K562 (cell line): ENCODE data around the gene MX1. TPM values are rescaled to one million over a fixed set of nuclear protein-coding genes. Genes with fewer than 3 reads are reported as not detected.

ENCODE experiments used
- ATAC-seq: fragments of 200-7000 bp; cut with Tn5 transposase; 3 replicates; pipeline ENCODE4 v1.9.1; 2020; ENCODE audit warnings: moderate library complexity
- BruUV-seq: library from RNA; stranded (reverse); fragments of 400-500 nt; replicated peaks from 2 replicates; lab custom pipeline; 2021; lab: Mats Ljungman, UMichigan
- CTCF ChIA-PET: fragments of 300-600 bp; formaldehyde crosslinking; extraction: SDS; loops from one replicate; lab custom pipeline; 2021; ENCODE audit warnings: low intra/inter-chr PET ratio; lab: Yijun Ruan, JAX
- POLR2A ChIA-PET: fragments of 300-600, 350-650 bp; sonication (Branson Sonifier 250); formaldehyde crosslinking; extraction: SDS; loops from one replicate; lab custom pipeline; 2021; ENCODE audit warnings: antibody characterized with exemption, inconsistent platforms; lab: Yijun Ruan, JAX
- DNase-seq, 4 experiments: peaks; one replicate each; pipeline versions ENCODE4 v3.0.0 to v3.0.0-alpha.2; 2011 to 2018; ENCODE audit warnings: low spot score in 3 of 4, mixed read lengths in 3 of 4; ENCODE audit errors: extremely low read depth in 1 of 4
- FAIRE-seq: peaks from 2 replicates; lab custom pipeline; 2011; peaks lifted over from hg19 to GRCh38; lab: Jason Lieb, UNC
- H2AFZ ChIP-seq: 2 replicates; pipeline ENCODE4 v1.6.0; 2011; ENCODE audit warnings: low read depth, low read length, control low read depth, inconsistent platforms
- H3K27ac ChIP-seq: fragments of 200-600 bp; 3 replicates; pipeline ENCODE4 v1.8.0; 2011; ENCODE audit warnings: low read depth, mild to moderate bottlenecking, control low read depth, inconsistent platforms, low read length, moderate library complexity, mixed read lengths; ENCODE audit errors: extremely low read depth
- H3K27me3 ChIP-seq, 2 experiments: fragments of 300-600 bp in 1 of 2; 2 replicates in 1 of 2; 3 replicates in 1 of 2; pipeline versions ENCODE4 v1.6.0 to v1.8.0; 2011; ENCODE audit warnings: inconsistent platforms in 2 of 2, low read length in 2 of 2, mild to moderate bottlenecking in 1 of 2, mixed read lengths in 1 of 2, moderate library complexity in 1 of 2; ENCODE audit not compliant: control insufficient read depth in 2 of 2, insufficient read depth in 2 of 2
- H3K36me3 ChIP-seq: fragments of 300-600 bp; 3 replicates; pipeline ENCODE4 v1.8.0; 2011; ENCODE audit warnings: mild to moderate bottlenecking, low read length, inconsistent platforms; ENCODE audit not compliant: control insufficient read depth, insufficient read depth
- H3K4me1 ChIP-seq, 2 experiments: fragments of 200-600 bp in 1 of 2; replicated peaks in 1 of 2; 2 replicates in 1 of 2; 3 replicates in 1 of 2; pipeline versions ENCODE4 v1.5.1 to v1.8.0; 2011; ENCODE audit warnings: inconsistent platforms in 2 of 2, low read length in 2 of 2, mild to moderate bottlenecking in 1 of 2, mixed read lengths in 1 of 2, moderate library complexity in 1 of 2; ENCODE audit not compliant: control insufficient read depth in 2 of 2, insufficient read depth in 2 of 2
- H3K4me2 ChIP-seq: 2 replicates; pipeline ENCODE4 v1.6.1; 2011; ENCODE audit warnings: low read length, control low read depth, inconsistent platforms, mixed read lengths; ENCODE audit not compliant: insufficient read depth
- H3K4me3 ChIP-seq: fragments of 200-600 bp; sonication (generic), shearing (Covaris generic); 2 replicates; pipeline ENCODE4 v1.5.1; 2016; ENCODE audit warnings: control low read depth, inconsistent platforms
- H3K79me2 ChIP-seq: fragments of 200-600 bp; 3 replicates; pipeline ENCODE4 v1.8.0; 2011; ENCODE audit warnings: low read length, inconsistent platforms; ENCODE audit not compliant: control insufficient read depth, insufficient read depth
- H3K9ac ChIP-seq, 2 experiments: 2 replicates each; pipeline versions ENCODE4 v1.6.0 to v1.6.1; 2011; ENCODE audit warnings: low read depth in 2 of 2, low read length in 2 of 2, control low read depth in 1 of 2, inconsistent platforms in 1 of 2, mild to moderate bottlenecking in 1 of 2, mixed read lengths in 1 of 2; ENCODE audit not compliant: insufficient read depth in 1 of 2
- H3K9me1 ChIP-seq: one replicate; pipeline ENCODE4 v1.6.0; 2011; ENCODE audit warnings: inconsistent platforms, mild to moderate bottlenecking, low read length, moderate library complexity; ENCODE audit not compliant: control insufficient read depth, insufficient read depth
- H3K9me3 ChIP-seq: replicated peaks from 2 replicates; pipeline ENCODE4 v1.5.1; 2011; ENCODE audit warnings: low read depth, low read length, inconsistent platforms; ENCODE audit not compliant: control insufficient read depth, insufficient read depth
- H4K20me1 ChIP-seq: replicated peaks from 2 replicates; pipeline ENCODE4 v1.6.1; 2011; ENCODE audit warnings: low read length, inconsistent platforms, mixed read lengths; ENCODE audit not compliant: control insufficient read depth, insufficient read depth
- ATF3 ChIP-seq, 2 experiments: fragments of 450-650 bp in 1 of 2; sonication (generic) in 1 of 2; formaldehyde crosslinking in 1 of 2; IDR thresholded peaks in 1 of 2; conservative IDR thresholded peaks in 1 of 2; 2 replicates each; pipeline versions ENCODE4 v1.6.1 to v1.8.1; 2016 to 2023; ENCODE audit warnings: mild to moderate bottlenecking in 2 of 2, moderate library complexity in 2 of 2, inconsistent platforms in 1 of 2, missing genetic modification reagents in 1 of 2
- BACH1 ChIP-seq: fragments of 200-800 bp; sonication (Bioruptor generic); IDR thresholded peaks from 2 replicates; pipeline ENCODE4 v1.6.1; 2016; ENCODE audit warnings: missing genetic modification characterization, missing compliant biosample characterization
- ERF ChIP-seq: fragments of 450-650 bp; formaldehyde crosslinking; IDR thresholded peaks from 2 replicates; pipeline ENCODE4 v1.4.0; 2020; ENCODE audit warnings: mild to moderate bottlenecking, mixed read lengths
- EWSR1 ChIP-seq: fragments of 450-650 bp; IDR thresholded peaks from 2 replicates; pipeline ENCODE4 v1.6.1; 2018; ENCODE audit warnings: borderline replicate concordance, mild to moderate bottlenecking, low read depth, moderate library complexity; ENCODE audit not compliant: partially characterized antibody
- FOXP1 ChIP-seq: sonication (generic); formaldehyde crosslinking; IDR thresholded peaks from 2 replicates; pipeline ENCODE4 v1.8.0; 2022; ENCODE audit warnings: mild to moderate bottlenecking, missing genetic modification reagents
- IFI16 ChIP-seq: fragments of 250-450 bp; sonication (Bioruptor Pico); IDR thresholded peaks from 2 replicates; pipeline ENCODE4 v2.1.2; 2022; ENCODE audit warnings: mild to moderate bottlenecking, inconsistent platforms
- PHF8 ChIP-seq: fragments of 200-600 bp; sonication (generic); IDR thresholded peaks from 2 replicates; pipeline ENCODE4 v1.6.1; 2012; ENCODE audit warnings: mixed run types, mild to moderate bottlenecking, inconsistent platforms, low read length, moderate library complexity, borderline replicate concordance
- SP2 ChIP-seq: IDR thresholded peaks from 2 replicates; pipeline ENCODE4 v1.6.1; 2011; ENCODE audit warnings: mild to moderate bottlenecking, low read depth, low read length, moderate library complexity; ENCODE audit not compliant: poor library complexity, severe bottlenecking; ENCODE audit errors: extremely low read depth
- ZKSCAN8 ChIP-seq: fragments of 200-800 bp; sonication (Bioruptor generic); IDR thresholded peaks from 2 replicates; pipeline ENCODE4 v1.6.1; 2016; ENCODE audit warnings: missing genetic modification characterization, missing compliant biosample characterization
- ZNF253 ChIP-seq: fragments of 250-450 bp; sonication (Bioruptor Pico); conservative IDR thresholded peaks from 2 replicates; pipeline ENCODE4 v1.6.1; 2021; ENCODE audit warnings: mild to moderate bottlenecking
- WGBS: fragments of 100-300 bp; shearing (Covaris generic); methylation state at CpG from one replicate; pipeline ENCODE4 v1.1.6; 2016; ENCODE audit warnings: low coverage, mixed read lengths; ENCODE audit not compliant: insufficient coverage; ENCODE audit errors: missing lambda C conversion rate; 5-methylcytosine and 5-hydroxymethylcytosine counted together
- in situ Hi-C: fragments of 300-500 bp; cut with MboI; formaldehyde crosslinking; loops from 4 replicates; pipeline ENCODE4 v1.15.0; 2018; ENCODE audit warnings: inconsistent platforms, mixed read lengths
- intact Hi-C: fragments of 100-400 bp; cut with micrococcal nuclease; formaldehyde crosslinking; loops from 2 replicates; pipeline ENCODE4 v1.14.2; 2022
- polyA plus RNA-seq, 8 experiments: library from polyadenylated mRNA; depleted of rRNA in 4 of 8; stranded (reverse) in 5 of 8; unstranded in 3 of 8; fragments of >200 nt; fragmentation: Nextera tagmentation in 2 of 8; fragmentation: Illumina TruSeq in 1 of 8; extraction: Ambion mirVana in 2 of 8; extraction: Trizol in 1 of 8; gene quantifications; 2 replicates each; pipeline versions ENCODE4 v1.2.1 to v1.2.3, GENCODE V29; 2011 to 2014; ENCODE audit warnings: inconsistent platforms in 1 of 8, missing spikeins in 1 of 8
- total RNA-seq, 7 experiments: library from RNA; depleted of rRNA in 6 of 7; stranded (reverse); fragments of >200 nt in 6 of 7; fragmentation: Illumina TruSeq in 2 of 7; extraction: Trizol in 2 of 7; gene quantifications; 2 replicates each; pipeline versions ENCODE4 v1.2.1 to v1.2.3, GENCODE V29; 2011 to 2021; ENCODE audit warnings: low replicate concordance in 1 of 7
- TF ChIP-seq, protein P1 (sequence below): fragments of 200-400 bp; formaldehyde crosslinking; IDR thresholded peaks from 2 replicates; pipeline ENCODE4 v1.6.1; 2017; ENCODE audit warnings: mild to moderate bottlenecking, low read depth, low read length, moderate library complexity
- TF ChIP-seq, protein P2 (sequence below): fragments of 250-450 bp; sonication (Bioruptor Pico); IDR thresholded peaks from 2 replicates; pipeline ENCODE4 v1.5.0; 2020; ENCODE audit warnings: mild to moderate bottlenecking, borderline replicate concordance

MX1 gene
- total and polyA plus RNA-seq, 9 of the 15 experiments (the other 6 are each of a cell fraction or from before 2014, with no cell fraction given), result 0.07 to 0.51 (median 0.21) TPM; not detected in 5

DNA sequence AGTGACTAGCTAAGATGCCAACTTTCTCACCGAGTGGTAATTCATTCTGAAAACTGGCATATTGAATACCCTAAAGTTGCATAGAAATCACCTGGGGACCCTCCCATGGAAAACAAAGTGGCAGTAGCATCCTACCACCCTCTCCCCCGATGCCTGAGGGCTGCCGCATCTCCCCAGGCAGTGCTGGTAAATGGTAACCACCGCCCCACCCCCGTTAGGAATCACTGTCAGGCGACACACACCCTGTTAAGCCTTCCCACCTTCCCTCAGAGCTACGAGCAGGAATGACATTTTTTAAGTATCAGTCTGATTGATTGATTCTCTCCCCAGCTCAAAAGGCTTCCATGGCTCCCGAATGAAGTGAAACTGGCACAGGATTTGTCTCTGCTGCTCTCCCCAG lies 53.6 kb downstream of the MX1 start:
- no peaks in the 10 kb centered on the region for H3K9me3 ChIP-seq
- H3K27ac ChIP-seq, result no peak overlapping the region
- no peak for TF ChIP-seq EWSR1
- TF ChIP-seq, protein P1, sequence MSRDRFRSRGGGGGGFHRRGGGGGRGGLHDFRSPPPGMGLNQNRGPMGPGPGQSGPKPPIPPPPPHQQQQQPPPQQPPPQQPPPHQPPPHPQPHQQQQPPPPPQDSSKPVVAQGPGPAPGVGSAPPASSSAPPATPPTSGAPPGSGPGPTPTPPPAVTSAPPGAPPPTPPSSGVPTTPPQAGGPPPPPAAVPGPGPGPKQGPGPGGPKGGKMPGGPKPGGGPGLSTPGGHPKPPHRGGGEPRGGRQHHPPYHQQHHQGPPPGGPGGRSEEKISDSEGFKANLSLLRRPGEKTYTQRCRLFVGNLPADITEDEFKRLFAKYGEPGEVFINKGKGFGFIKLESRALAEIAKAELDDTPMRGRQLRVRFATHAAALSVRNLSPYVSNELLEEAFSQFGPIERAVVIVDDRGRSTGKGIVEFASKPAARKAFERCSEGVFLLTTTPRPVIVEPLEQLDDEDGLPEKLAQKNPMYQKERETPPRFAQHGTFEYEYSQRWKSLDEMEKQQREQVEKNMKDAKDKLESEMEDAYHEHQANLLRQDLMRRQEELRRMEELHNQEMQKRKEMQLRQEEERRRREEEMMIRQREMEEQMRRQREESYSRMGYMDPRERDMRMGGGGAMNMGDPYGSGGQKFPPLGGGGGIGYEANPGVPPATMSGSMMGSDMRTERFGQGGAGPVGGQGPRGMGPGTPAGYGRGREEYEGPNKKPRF, result no peak
- no peak for TF ChIP-seq IFI16
- TF ChIP-seq ZKSCAN8, result no peak
- no peak for TF ChIP-seq SP2
- no peak for TF ChIP-seq PHF8
- TF ChIP-seq, protein P2, sequence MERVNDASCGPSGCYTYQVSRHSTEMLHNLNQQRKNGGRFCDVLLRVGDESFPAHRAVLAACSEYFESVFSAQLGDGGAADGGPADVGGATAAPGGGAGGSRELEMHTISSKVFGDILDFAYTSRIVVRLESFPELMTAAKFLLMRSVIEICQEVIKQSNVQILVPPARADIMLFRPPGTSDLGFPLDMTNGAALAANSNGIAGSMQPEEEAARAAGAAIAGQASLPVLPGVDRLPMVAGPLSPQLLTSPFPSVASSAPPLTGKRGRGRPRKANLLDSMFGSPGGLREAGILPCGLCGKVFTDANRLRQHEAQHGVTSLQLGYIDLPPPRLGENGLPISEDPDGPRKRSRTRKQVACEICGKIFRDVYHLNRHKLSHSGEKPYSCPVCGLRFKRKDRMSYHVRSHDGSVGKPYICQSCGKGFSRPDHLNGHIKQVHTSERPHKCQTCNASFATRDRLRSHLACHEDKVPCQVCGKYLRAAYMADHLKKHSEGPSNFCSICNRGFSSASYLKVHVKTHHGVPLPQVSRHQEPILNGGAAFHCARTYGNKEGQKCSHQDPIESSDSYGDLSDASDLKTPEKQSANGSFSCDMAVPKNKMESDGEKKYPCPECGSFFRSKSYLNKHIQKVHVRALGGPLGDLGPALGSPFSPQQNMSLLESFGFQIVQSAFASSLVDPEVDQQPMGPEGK, result no peak
- no peak for TF ChIP-seq FOXP1 (CRISPR knock-in tag)
- no peak for TF ChIP-seq ATF3 (IDR thresholded peaks at IDR 0.05)
- no peak for TF ChIP-seq ATF3 (CRISPR knock-in tag; conservative IDR thresholded peaks at IDR 0.05)
- no peak for TF ChIP-seq ERF (CRISPR knock-in tag)
- no peak for TF ChIP-seq BACH1 (tag)
- TF ChIP-seq ZNF253 (CRISPR knock-in tag), result no peak
- no peak overlapping the region for H3K4me3 ChIP-seq
- POLR2A ChIA-PET, result interaction anchor here (0.5 to 1.1 kb wide), 2 partner anchors 11 to 83 kb away, joined by 3 read pairs; no protein-coding TSS in a partner anchor
- CTCF ChIA-PET, result no interaction called here
- ATAC-seq, result no peak
- H3K9ac ChIP-seq, result no peak overlapping the region
- peaks cover 18 to 32% of the 10 kb centered on the region in 2 experiments; a peak in 4 of 5 replicates for H3K27me3 ChIP-seq
- WGBS, result 2% methylated on average over 8 of the region's 8 CpGs
- H2AFZ ChIP-seq, result no peak overlapping the region
- no peaks in the 10 kb centered on the region for H4K20me1 ChIP-seq
- H3K4me2 ChIP-seq, result no peak overlapping the region
- intact Hi-C loops, result no loop called here
- H3K9me1 ChIP-seq, result no peaks in the 10 kb centered on the region
- FAIRE-seq, result no peak
- H3K36me3 ChIP-seq, result no peaks in the 10 kb centered on the region
- no peaks in the 10 kb centered on the region for H3K4me1 ChIP-seq
- H3K79me2 ChIP-seq, result no peaks in the 10 kb centered on the region
- no peak for DNase-seq
- no TSS peak for BruUV-seq
- in situ Hi-C loops, result no loop called here
